ENCODE results near the gene SMCP. TPM values are rescaled to one million over a fixed set of nuclear protein-coding genes. Genes with fewer than 3 reads are reported as not detected.

The SMCP gene, protein sequence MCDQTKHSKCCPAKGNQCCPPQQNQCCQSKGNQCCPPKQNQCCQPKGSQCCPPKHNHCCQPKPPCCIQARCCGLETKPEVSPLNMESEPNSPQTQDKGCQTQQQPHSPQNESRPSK
- not detected in 2 replicates for total RNA-seq

DNA sequence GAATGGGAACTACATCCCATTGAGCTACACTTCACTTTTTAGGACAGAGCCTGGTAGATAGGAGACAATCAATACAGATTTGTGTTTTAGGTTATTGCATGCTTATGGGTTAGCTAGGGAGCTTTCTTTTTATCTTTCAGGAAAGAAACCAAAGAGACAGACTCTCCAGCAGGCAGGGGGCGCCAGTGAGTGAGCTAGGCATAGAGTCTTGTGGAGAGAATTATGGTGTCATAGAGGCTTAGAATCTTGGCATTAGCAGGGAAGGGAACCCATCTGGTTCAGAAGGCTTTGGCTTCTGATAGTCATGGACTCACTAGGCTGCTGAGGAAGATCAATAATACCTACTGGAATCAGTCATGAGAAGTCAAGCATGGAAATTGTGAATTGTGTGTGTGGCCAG is at the start of gene SMCP:
SMCP (plus strand) TSS at position 281 of the 400 bp plus-strand sequence. CDS start 6,101 bp downstream, outside the sequence.

DNA sequence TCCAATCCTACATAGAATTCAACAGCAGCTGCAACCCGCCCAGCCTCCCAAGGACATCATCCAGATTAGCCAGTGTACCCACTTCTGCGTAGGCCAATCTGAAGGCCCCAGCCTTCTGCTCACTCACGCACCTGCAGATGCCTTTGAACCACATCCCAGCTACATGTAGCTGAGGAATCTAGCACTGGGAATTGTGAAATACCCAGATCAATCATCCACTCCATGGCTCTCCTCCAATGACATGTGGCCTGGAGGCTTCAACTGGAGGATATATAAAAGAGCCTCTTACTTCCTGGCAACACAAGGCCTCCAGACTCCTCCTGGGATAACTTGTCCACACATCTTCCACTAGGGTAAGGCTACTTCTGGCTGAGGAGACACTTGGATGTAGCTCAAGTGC is 35.6 kb upstream of the SMCP start, which contains the start of gene LCE6A:
LCE6A (plus strand) TSS at position 301 of the 400 bp plus-strand sequence. CDS start 665 bp downstream, outside the sequence.

DNA sequence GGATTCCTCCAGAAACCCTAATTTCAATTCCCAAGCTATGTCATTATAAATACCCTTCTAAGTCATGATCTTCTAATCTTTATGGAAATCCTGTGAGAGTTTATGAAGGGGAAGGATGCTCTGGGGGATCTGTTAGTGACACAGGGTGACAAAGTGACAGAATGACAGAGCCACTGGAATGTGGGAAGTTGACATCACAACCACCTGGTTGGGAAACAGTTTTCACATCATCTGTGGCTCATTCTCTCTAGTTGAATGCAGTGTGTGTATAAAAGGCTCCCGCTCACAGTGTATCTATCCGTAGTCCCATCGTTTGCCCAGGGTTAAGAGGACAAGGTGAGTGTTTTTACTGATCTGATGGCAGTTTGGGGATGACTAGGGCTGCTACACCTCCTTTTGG is 18.4 kb upstream of the SMCP start, which contains the start of gene LCE7A:
LCE7A (plus strand) TSS at position 301 of the 400 bp plus-strand sequence. CDS start 702 bp downstream, outside the sequence.

DNA sequence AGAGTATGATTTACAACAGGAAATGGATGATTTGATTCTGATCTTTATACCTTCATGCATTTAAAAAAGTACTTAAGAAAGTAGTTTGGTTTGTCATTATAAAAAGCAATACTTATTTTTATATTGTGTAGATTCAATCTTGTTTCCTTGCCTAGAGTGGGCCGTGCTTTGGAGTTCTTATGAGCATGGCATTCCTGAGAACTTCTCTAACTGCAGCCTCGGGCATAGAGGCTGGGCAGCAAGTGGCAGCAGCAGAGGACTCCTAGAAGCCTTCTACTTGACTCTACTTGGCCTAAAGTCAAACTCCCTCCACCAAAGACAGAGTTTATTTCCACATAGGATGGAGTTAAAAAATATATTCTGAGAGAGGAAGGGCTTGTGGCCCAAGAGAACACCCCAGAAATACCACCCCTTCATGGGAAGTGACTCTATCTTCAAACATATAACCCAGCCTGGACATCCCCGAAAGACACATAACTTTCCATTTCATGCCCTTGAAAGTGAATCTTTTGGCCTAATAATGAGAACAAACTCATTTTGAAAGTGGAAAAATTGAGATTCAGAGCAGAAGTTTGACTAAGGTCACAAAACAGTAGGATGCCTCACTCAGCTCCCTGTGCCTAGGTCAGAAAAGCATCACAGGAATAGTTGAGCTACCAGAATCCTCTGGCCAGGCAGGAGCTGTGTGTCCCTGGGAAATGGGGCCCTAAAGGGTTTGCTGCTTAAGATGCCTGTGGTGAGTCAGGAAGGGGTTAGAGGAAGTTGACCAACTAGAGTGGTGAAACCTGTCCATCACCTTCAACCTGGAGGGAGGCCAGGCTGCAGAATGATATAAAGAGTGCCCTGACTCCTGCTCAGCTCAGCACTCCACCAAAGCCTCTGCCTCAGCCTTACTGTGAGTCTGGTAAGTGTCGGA is 29.8 kb downstream of the SMCP start, which contains the start of gene IVL:
IVL (plus strand) TSS at position 861 of the 916 bp plus-strand sequence. CDS start 1,252 bp downstream, outside the sequence.

Other genes with a start within 250 kb of the SMCP start
- gene LCE2D, start 214.9 kb upstream of the SMCP start, total RNA-seq: not detected in 2 replicates
- gene LCE2C, start 203.0 kb upstream of the SMCP start, total RNA-seq: not detected in 2 replicates
- gene LCE2B, start 192.2 kb upstream of the SMCP start, total RNA-seq: not detected in 2 replicates
- not detected in 2 replicates for gene LCE2A, start 180.0 kb upstream of the SMCP start, total RNA-seq
- not detected in 2 replicates for gene LCE4A, start 170.2 kb upstream of the SMCP start, total RNA-seq
- not detected in 2 replicates for gene KPRP, start 120.3 kb upstream of the SMCP start, total RNA-seq
- not detected in 2 replicates for gene LCE1F, start 103.2 kb upstream of the SMCP start, total RNA-seq
- not detected in 2 replicates for gene LCE1E, start 92.1 kb upstream of the SMCP start, total RNA-seq
- not detected in 2 replicates for gene LCE1D, start 81.6 kb upstream of the SMCP start, total RNA-seq
- not detected in 2 replicates for gene LCE1C, start 71.7 kb upstream of the SMCP start, total RNA-seq
- gene LCE1B, start 66.4 kb upstream of the SMCP start, total RNA-seq: not detected in 2 replicates
- gene LCE1A, start 50.8 kb upstream of the SMCP start, total RNA-seq: not detected in 2 replicates
- gene LCE6A, start 35.5 kb upstream of the SMCP start, total RNA-seq: not detected in 2 replicates
- gene LCE7A, start 18.3 kb upstream of the SMCP start, total RNA-seq: not detected in 2 replicates
- gene IVL, start 30.2 kb downstream of the SMCP start, total RNA-seq: not detected in 2 replicates
- gene SPRR5, start 68.9 kb downstream of the SMCP start, total RNA-seq: not detected in 2 replicates
- gene SPRR4, start 92.3 kb downstream of the SMCP start, total RNA-seq: not detected in 2 replicates
- not detected in 2 replicates for gene SPRR1A, start 105.8 kb downstream of the SMCP start, total RNA-seq
- not detected in 2 replicates for gene SPRR3, start 123.4 kb downstream of the SMCP start, total RNA-seq
- not detected in 2 replicates for gene SPRR1B, start 152.9 kb downstream of the SMCP start, total RNA-seq
- gene SPRR2D, start 162.8 kb downstream of the SMCP start, total RNA-seq: not detected in 2 replicates
- not detected in 2 replicates for gene SPRR2A, start 179.2 kb downstream of the SMCP start, total RNA-seq
- not detected in 2 replicates for gene SPRR2B, start 193.3 kb downstream of the SMCP start, total RNA-seq
- not detected in 2 replicates for gene SPRR2E, start 216.2 kb downstream of the SMCP start, total RNA-seq
- gene SPRR2F, start 235.2 kb downstream of the SMCP start, total RNA-seq: not detected in 2 replicates

Measured in mesangial cell (primary cell).